Activated CD4-positive, alpha-beta memory T cell treated with anti-CD3 and anti-CD28 coated beads, Interleukin-2, amount 10 ng/mL, durations not matched to agents 7 days and 5 days (primary cell): ENCODE data around the gene SIL1. TPM values are rescaled to one million over a fixed set of nuclear protein-coding genes. Genes with fewer than 3 reads are reported as not detected.
"Not testable (repeated sequence)": the region's sequence is repeated elsewhere in the genome, so short reads cannot be mapped to it uniquely, and the experiment has no call there.

Source experiments
- CTCF ChIA-PET: fragments of 350-600 bp; sonication (Branson Sonifier 250); formaldehyde crosslinking; loops from one replicate; lab custom pipeline; 2021; ENCODE audit warnings: antibody characterized with exemption, inconsistent platforms; lab: Charles Lee
- POLR2A ChIA-PET: fragments of 350-600 bp; sonication (Branson Sonifier 250); formaldehyde crosslinking; loops from one replicate; lab custom pipeline; 2021; ENCODE audit warnings: antibody characterized with exemption; lab: Charles Lee
- DNase-seq: peaks from one replicate; pipeline ENCODE4 v3.0.0-alpha.2; 2020
- H3K27ac Mint-ChIP-seq: one replicate; pipeline ENCODE4 v1.8.0; 2021; ENCODE audit warnings: mild to moderate bottlenecking, mixed read lengths
- H3K27me3 Mint-ChIP-seq: one replicate; pipeline ENCODE4 v1.8.0; 2021; ENCODE audit warnings: mixed read lengths
- H3K36me3 Mint-ChIP-seq: one replicate; pipeline ENCODE4 v1.8.0; 2021; ENCODE audit warnings: low read depth, mixed read lengths
- H3K4me1 Mint-ChIP-seq: one replicate; pipeline ENCODE4 v1.8.0; 2021; ENCODE audit warnings: mixed read lengths
- H3K4me3 Mint-ChIP-seq: one replicate; pipeline ENCODE4 v1.8.0; 2021; ENCODE audit warnings: mild to moderate bottlenecking, mixed read lengths
- H3K9me3 Mint-ChIP-seq: one replicate; pipeline ENCODE4 v1.8.0; 2021; ENCODE audit warnings: mixed read lengths
- total RNA-seq, 2 experiments: library from RNA; stranded (reverse); gene quantifications; one replicate each; pipeline ENCODE4 v1.2.3, GENCODE V29; 2021

Gene SIL1
- total RNA-seq, 2 experiments from 2014 or later, result 23.1 to 39.7 TPM

DNA sequence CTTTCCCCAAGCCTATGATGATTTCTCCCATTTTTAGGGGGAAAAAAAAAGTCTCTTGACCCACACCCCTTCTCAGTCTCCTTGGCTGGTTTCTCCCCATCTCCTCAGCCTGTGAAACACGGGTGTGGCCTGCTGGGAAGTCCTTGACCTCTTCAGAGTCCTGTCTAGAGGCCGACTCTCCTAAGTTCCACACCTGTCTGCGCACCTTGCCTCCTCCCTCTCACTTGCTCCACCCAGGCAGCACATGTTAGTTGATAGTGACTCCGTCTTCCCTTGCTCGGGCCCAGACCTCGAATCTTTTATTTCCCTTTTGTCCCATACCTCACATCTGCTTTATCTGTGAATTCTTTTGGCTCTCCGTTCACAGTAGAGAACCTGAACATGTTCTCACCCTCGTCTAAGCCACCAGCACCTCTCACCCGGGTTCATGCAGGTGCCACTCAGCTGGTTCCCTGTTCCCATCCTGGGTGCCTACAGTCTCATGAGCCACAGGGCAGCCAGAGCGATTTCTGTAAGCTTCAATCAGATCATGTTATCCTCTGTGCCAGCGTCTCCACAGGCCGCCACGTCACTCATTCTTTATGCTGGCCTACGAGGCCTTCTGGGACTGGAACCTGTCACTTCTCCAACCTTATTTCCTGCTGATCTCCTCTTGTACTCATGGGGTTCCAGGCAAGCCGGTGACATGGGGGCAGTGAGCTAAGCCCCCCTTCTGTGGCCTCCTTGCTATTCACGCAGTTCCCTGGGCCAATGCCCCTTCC is 271.3 kb downstream of the SIL1 start:
- Mint-ChIP-seq H3K36me3 (peaks cover 10% of the 10 kb centered on the region), H3K4me1 (no peaks in the 10 kb centered on the region), H3K9me3 (no peaks in the 10 kb centered on the region), H3K4me3 (no peak overlapping the region), H3K27me3 (no peaks in the 10 kb centered on the region), H3K27ac (no peak overlapping the region)
- CTCF ChIA-PET, result no interaction called here
- DNase-seq, result no peak
- POLR2A ChIA-PET, result interaction anchor here (0.7 kb wide), 1 partner anchor 28 kb away, joined by 3 read pairs; no protein-coding TSS in a partner anchor

GRCh38 chr5:138926257-138926656 is 271.9 kb downstream of the SIL1 start:
- Mint-ChIP-seq H3K9me3 (no peaks in the 10 kb centered on the region), H3K4me1 (no peaks in the 10 kb centered on the region), H3K27ac (no peak overlapping the region), H3K36me3 (peaks cover 6% of the 10 kb centered on the region), H3K27me3 (no peaks in the 10 kb centered on the region), H3K4me3 (no peak overlapping the region)
- ChIA-PET CTCF (no interaction called here), POLR2A (no interaction called here)
- DNase-seq, result no peak

DNA sequence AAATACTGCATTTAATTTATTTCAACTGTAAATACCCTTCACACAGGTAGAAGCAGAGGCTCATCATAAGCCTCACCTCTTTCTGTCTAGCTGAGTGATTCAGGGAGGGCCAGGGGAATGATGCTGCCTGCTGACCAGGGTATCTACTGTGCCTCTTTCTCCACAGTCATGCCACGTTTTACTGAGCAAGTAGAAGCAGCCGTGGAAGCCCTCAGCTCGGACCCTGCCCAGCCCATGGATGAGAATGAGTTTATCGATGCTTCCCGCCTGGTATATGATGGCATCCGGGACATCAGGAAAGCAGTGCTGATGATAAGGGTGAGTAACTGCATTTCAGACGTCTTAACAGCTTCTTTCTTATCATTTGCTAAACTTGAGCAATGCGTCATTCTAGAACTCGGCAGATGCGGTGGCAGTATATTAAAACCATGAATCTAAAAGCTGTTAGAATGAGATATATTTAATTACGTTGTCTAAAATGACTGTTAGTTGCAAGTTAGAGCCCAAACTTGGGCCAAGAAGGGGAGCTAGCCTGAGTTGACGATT is 273.0 kb downstream of the SIL1 start:
- ChIA-PET POLR2A (no interaction called here), CTCF (no interaction called here)
- no peaks in the 10 kb centered on the region for H3K9me3 Mint-ChIP-seq
- no peak overlapping the region for H3K4me3 Mint-ChIP-seq
- no peak for DNase-seq
- no peak overlapping the region for H3K27ac Mint-ChIP-seq
- H3K4me1 Mint-ChIP-seq, result no peaks in the 10 kb centered on the region
- peaks cover 3% of the 10 kb centered on the region for H3K36me3 Mint-ChIP-seq
- H3K27me3 Mint-ChIP-seq, result no peaks in the 10 kb centered on the region

DNA sequence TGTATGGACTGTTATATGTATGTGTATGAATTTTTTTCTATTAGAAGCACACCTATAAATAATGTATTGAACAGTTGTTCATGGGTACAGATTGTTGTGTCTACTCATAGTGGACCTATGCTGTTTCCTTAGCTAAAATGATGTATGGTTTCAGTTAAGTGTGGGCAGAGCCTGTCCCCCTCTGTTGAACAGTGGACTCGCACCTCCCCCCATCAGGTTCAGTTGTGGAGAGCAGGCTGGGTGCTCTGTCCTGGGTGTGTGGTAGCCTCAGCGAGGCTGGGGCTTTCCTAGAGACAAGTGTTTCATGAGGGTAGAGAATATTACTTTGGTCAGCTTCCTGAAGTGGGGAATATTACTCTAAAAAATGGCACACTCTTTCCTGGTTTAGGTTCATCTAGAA is 275.7 kb downstream of the SIL1 start:
- H3K9me3 Mint-ChIP-seq, result no peaks in the 10 kb centered on the region
- H3K4me1 Mint-ChIP-seq, result peaks cover 5% of the 10 kb centered on the region
- no peaks in the 10 kb centered on the region for H3K27me3 Mint-ChIP-seq
- no peak overlapping the region for H3K4me3 Mint-ChIP-seq
- ChIA-PET CTCF (no interaction called here), POLR2A (no interaction called here)
- peaks cover 3% of the 10 kb centered on the region for H3K36me3 Mint-ChIP-seq
- no peak for DNase-seq
- no peak overlapping the region for H3K27ac Mint-ChIP-seq

DNA sequence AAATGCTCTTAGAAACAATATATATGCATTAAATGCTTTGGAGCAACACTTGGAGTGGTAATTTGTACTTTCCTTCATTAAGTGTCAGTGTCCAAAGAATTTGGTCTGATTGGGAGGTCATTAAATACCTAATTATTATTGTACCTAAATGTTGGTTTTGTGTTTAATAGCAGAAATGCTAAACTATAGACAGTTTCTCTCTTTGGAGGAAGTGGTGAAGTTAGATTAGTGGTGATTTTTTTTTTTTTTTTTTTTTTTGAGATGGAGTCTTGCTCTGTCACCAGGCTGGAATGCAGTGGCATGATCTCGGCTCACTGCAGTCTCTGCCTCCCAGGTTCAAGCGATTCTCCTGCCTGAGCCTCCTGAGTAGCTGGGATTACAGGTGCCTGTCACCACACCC is 276.8 kb downstream of the SIL1 start:
- H3K27me3 Mint-ChIP-seq, H3K4me3 Mint-ChIP-seq, DNase-seq, H3K9me3 Mint-ChIP-seq, CTCF ChIA-PET, H3K4me1 Mint-ChIP-seq, POLR2A ChIA-PET, H3K27ac Mint-ChIP-seq, H3K36me3 Mint-ChIP-seq: not testable (repeated sequence)

- ChIA-PET CTCF (interaction anchor here (0.6 kb wide), 1 partner anchor 731 kb away, joined by 3 read pairs; no protein-coding TSS in a partner anchor), POLR2A (no interaction called here)
- H3K4me1 Mint-ChIP-seq, result peaks cover 5% of the 10 kb centered on the region
- H3K4me3 Mint-ChIP-seq, result no peak overlapping the region
- H3K9me3 Mint-ChIP-seq, result no peaks in the 10 kb centered on the region
- H3K36me3 Mint-ChIP-seq, result no peaks in the 10 kb centered on the region
- no peak for DNase-seq
- H3K27me3 Mint-ChIP-seq, result no peaks in the 10 kb centered on the region
- no peak overlapping the region for H3K27ac Mint-ChIP-seq
These were observed 278.0 kb downstream of the SIL1 start for GRCh38 chr5:138920181-138920580.

DNA sequence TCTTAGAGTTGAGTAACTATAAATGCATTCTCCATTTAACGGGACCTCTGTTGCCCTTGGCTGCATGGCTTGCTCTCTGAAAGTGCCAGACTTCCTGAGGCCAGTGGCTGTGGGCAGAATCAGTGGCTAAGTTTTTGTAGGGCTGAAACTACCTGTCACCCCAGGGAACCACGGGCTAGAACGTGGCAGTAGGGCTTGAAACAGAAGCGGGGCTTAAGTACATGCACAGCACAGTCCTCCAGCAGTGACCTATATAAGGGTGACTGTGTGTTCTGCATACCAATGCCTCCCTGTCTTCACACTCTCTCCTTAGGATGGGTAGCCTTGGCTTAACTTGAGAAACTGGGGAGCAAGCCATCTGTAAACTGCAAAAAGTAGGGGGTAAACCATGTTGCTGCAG is 279.5 kb downstream of the SIL1 start:
- Mint-ChIP-seq H3K9me3 (no peaks in the 10 kb centered on the region), H3K4me1 (peaks cover 5% of the 10 kb centered on the region), H3K4me3 (no peak overlapping the region), H3K27ac (no peak overlapping the region), H3K36me3 (no peaks in the 10 kb centered on the region), H3K27me3 (no peaks in the 10 kb centered on the region)
- no peak for DNase-seq
- ChIA-PET POLR2A (no interaction called here), CTCF (no interaction called here)

DNA sequence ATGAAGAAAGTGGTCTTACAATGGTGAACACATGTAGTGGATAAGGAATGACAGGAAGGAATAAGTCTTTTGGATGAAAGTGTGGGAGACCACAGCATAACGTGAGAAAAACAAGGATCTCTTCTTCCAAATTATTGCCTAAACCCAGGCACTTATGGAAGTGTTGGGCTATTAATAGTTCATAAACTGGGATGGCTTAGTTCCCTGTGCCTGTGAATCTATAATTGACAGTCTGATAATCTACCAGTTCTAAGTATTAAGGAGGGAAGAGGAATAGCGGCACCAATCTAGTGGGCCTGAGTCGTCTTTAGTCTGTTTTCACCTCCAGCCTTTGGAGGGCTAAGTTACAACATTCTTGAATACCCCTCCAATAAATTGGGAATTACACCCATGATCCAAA is 283.8 kb downstream of the SIL1 start:
- DNase-seq, result no peak
- CTCF ChIA-PET, result no interaction called here
- no peaks in the 10 kb centered on the region for H3K9me3 Mint-ChIP-seq
- no peaks in the 10 kb centered on the region for H3K27me3 Mint-ChIP-seq
- POLR2A ChIA-PET, result no interaction called here
- H3K4me1 Mint-ChIP-seq, result peaks cover 13% of the 10 kb centered on the region
- H3K27ac Mint-ChIP-seq, result no peak overlapping the region
- peaks cover 12% of the 10 kb centered on the region for H3K36me3 Mint-ChIP-seq
- no peak overlapping the region for H3K4me3 Mint-ChIP-seq

GRCh38 chr5:138913773-138914172 is 284.4 kb downstream of the SIL1 start:
- peaks cover 12% of the 10 kb centered on the region for H3K36me3 Mint-ChIP-seq
- no peak for DNase-seq
- H3K27me3 Mint-ChIP-seq, result no peaks in the 10 kb centered on the region
- no peaks in the 10 kb centered on the region for H3K9me3 Mint-ChIP-seq
- H3K4me3 Mint-ChIP-seq, result no peak overlapping the region
- H3K4me1 Mint-ChIP-seq, result peaks cover 13% of the 10 kb centered on the region
- CTCF ChIA-PET, result no interaction called here
- H3K27ac Mint-ChIP-seq, result no peak overlapping the region
- POLR2A ChIA-PET, result interaction anchor here (0.6 kb wide), 1 partner anchor 112 kb away, joined by 4 read pairs; no protein-coding TSS in a partner anchor

DNA sequence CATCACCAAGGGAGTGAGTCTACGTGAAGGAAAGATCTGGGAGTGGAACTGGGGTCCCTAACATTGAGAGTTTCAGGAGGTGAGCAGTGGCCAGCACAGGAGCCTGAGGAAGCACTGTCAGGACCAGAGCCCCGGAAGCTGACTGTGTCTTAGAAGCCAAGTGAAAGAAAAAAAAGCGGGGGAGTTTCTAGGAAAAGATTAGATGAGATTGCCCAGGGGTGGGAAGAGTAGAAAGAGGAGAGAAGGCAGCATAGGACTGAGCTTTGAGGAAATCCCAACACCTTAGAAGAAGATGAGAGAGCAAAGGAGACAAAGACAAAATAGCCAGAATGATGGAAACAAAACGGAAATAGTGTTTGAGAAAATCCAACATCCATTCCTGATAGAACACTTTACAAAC is 286.1 kb downstream of the SIL1 start:
- Mint-ChIP-seq H3K27me3 (no peaks in the 10 kb centered on the region), H3K27ac (no peak overlapping the region), H3K4me3 (no peak overlapping the region), H3K9me3 (no peaks in the 10 kb centered on the region), H3K4me1 (peaks cover 8% of the 10 kb centered on the region), H3K36me3 (peaks cover 12% of the 10 kb centered on the region)
- DNase-seq, result no peak
- POLR2A ChIA-PET, result no interaction called here
- CTCF ChIA-PET, result no interaction called here

DNA sequence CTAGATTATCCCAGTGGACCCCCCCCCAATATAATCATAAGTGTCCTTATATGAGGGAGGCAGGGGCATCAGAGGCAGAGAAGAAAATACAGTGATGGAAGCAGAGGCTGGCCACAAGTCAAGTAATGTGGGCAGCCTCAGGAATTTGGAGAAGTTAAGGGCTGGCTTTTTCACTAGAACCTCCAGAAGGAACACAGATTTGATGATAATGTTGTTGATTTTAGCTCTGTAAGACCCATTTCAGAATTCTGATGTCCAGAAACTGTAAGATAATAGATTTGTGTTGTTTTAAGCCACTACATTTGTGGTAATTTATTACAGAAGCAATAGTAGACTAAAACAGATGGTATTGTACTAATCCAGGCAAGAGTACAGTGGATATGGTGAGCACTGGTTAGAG is 286.7 kb downstream of the SIL1 start:
- H3K9me3 Mint-ChIP-seq, result no peaks in the 10 kb centered on the region
- H3K4me3 Mint-ChIP-seq, result no peak overlapping the region
- no peaks in the 10 kb centered on the region for H3K27me3 Mint-ChIP-seq
- peaks cover 12% of the 10 kb centered on the region for H3K36me3 Mint-ChIP-seq
- peaks cover 8% of the 10 kb centered on the region for H3K4me1 Mint-ChIP-seq
- H3K27ac Mint-ChIP-seq, result no peak overlapping the region
- DNase-seq, result no peak
- CTCF ChIA-PET, result no interaction called here
- POLR2A ChIA-PET, result no interaction called here

DNA sequence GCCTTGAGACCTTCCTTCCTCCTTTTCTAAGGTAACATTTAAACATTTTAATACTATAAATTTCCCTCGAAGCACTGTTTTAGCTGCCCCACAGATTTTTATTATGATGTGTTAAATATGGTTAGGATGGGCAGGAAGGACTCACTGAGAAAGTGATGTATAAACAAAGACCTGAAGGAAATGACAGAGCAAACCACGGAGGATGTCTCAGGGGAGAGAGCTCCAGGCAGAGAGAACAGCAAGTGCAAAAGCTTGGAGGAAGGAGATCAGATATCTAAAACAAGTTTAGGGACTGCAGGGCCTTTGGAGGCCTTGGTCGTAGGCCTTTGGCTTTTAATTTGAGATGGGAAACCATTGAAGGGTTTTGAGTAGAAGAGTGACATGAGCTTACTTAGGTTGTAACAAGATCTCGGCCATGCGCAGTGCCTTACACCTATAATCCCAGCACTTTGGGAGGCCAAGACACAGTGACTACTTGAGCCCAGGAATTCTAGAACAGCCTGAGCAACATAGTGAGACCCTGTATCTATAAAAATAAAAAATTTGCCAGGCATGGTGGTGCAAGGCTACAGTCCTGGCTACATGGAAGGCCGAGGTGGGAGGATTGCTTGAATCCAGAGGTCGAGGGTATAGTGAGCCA is 287.5 kb downstream of the SIL1 start:
- H3K4me3 Mint-ChIP-seq, result no peak overlapping the region
- no peaks in the 10 kb centered on the region for H3K9me3 Mint-ChIP-seq
- H3K27ac Mint-ChIP-seq, result no peak overlapping the region
- H3K27me3 Mint-ChIP-seq, result no peaks in the 10 kb centered on the region
- ChIA-PET CTCF (no interaction called here), POLR2A (interaction anchor here (0.6 kb wide), 1 partner anchor 52 kb away, joined by 3 read pairs; no protein-coding TSS in a partner anchor)
- DNase-seq, result no peak
- peaks cover 13% of the 10 kb centered on the region for H3K36me3 Mint-ChIP-seq
- H3K4me1 Mint-ChIP-seq, result peaks cover 8% of the 10 kb centered on the region

GRCh38 chr5:138909734-138910133 is 288.4 kb downstream of the SIL1 start:
- H3K4me3 Mint-ChIP-seq, result no peak overlapping the region
- peaks cover 14% of the 10 kb centered on the region for H3K36me3 Mint-ChIP-seq
- H3K4me1 Mint-ChIP-seq, result peaks cover 8% of the 10 kb centered on the region
- no peak overlapping the region for H3K27ac Mint-ChIP-seq
- no peaks in the 10 kb centered on the region for H3K27me3 Mint-ChIP-seq
- ChIA-PET CTCF (no interaction called here), POLR2A (no interaction called here)
- no peak for DNase-seq
- H3K9me3 Mint-ChIP-seq, result no peaks in the 10 kb centered on the region
